GM21528 (cell line): Measurements from ENCODE around the gene ACBD5.
"Not testable (repeated sequence)": the region's sequence is repeated elsewhere in the genome, so short reads cannot be mapped to it uniquely, and the experiment has no call there.

Experiments
- ATAC-seq: cut with Tn5 transposase; IDR thresholded peaks from one replicate; pipeline ENCODE4 v1.9.1; 2021; ENCODE audit warnings: mild to moderate bottlenecking, moderate library complexity; ENCODE audit not compliant: unreplicated experiment, low FRiP score

ACBD5 gene

GRCh38 chr10:27240212-27241009, at the start of gene ACBD5:
Gene ACBD5, minus strand, starts transcription at chr10:27240797. Its CDS starts 109 bp downstream, at chr10:27240688.
- ATAC-seq: peak; percentile 54

- no peak for ATAC-seq
These were observed 44.5 kb upstream of the ACBD5 start for GRCh38 chr10:27285093-27285492.

- ATAC-seq: no peak
These were observed 36.0 kb upstream of the ACBD5 start for GRCh38 chr10:27276581-27276980.

- not testable (repeated sequence) for ATAC-seq
These were observed 25.4 kb upstream of the ACBD5 start for GRCh38 chr10:27266025-27266424.

GRCh38 chr10:27262788-27263187, 22.2 kb upstream of the ACBD5 start:
- not testable (repeated sequence) for ATAC-seq

- ATAC-seq: peak; percentile 65
These were observed 18.5 kb upstream of the ACBD5 start for GRCh38 chr10:27258838-27259812.

GRCh38 chr10:27258492-27258837, 17.9 kb upstream of the ACBD5 start:
- ATAC-seq: no peak

- no peak for ATAC-seq
These were observed 15.9 kb upstream of the ACBD5 start for GRCh38 chr10:27256299-27257189.

- ATAC-seq: no peak
These were observed 13.0 kb upstream of the ACBD5 start for GRCh38 chr10:27253576-27253975.

- peak; percentile 96 for ATAC-seq
These were observed 11.8 kb upstream of the ACBD5 start for GRCh38 chr10:27252267-27253000.

- ATAC-seq: no peak
These were observed 11.0 kb upstream of the ACBD5 start for GRCh38 chr10:27251554-27251953.

GRCh38 chr10:27248215-27248614, 7.6 kb upstream of the ACBD5 start:
- ATAC-seq: no peak

- no peak for ATAC-seq
These were observed 6.8 kb upstream of the ACBD5 start for GRCh38 chr10:27247441-27247840.

- no peak for ATAC-seq
These were observed 6.4 kb upstream of the ACBD5 start for GRCh38 chr10:27247006-27247405.

- ATAC-seq: no peak
These were observed 5.2 kb upstream of the ACBD5 start for GRCh38 chr10:27245836-27246235.

- ATAC-seq: no peak
These were observed 4.4 kb upstream of the ACBD5 start for GRCh38 chr10:27244976-27245375.

GRCh38 chr10:27242951-27243551, 2.5 kb upstream of the ACBD5 start:
- ATAC-seq: peak; percentile 41

- ATAC-seq: no peak
These were observed 1.9 kb upstream of the ACBD5 start for GRCh38 chr10:27242473-27242950.
